Activated naive CD4-positive, alpha-beta T cell treated with anti-CD3 and anti-CD28 coated beads for 36 hours (primary cell): ENCODE results near the gene NECTIN3. TPM values are rescaled to one million over a fixed set of nuclear protein-coding genes. Genes with fewer than 3 reads are reported as not detected.
A peak's percentile ranks its signal among the peaks of the same experiment; 100 is the strongest.

Experiments used
- CTCF ChIA-PET: fragments of 350-600 bp; sonication (Branson Sonifier 250); formaldehyde crosslinking; loops from one replicate; lab custom pipeline; 2021; ENCODE audit warnings: antibody characterized with exemption; lab: Charles Lee
- DNase-seq: peaks from one replicate; pipeline ENCODE4 v3.0.0-alpha.2; 2020
- H3K27ac Mint-ChIP-seq: one replicate; pipeline ENCODE4 v1.8.0; 2021; ENCODE audit warnings: mild to moderate bottlenecking, mixed read lengths
- H3K27me3 Mint-ChIP-seq: one replicate; pipeline ENCODE4 v1.8.0; 2021; ENCODE audit warnings: low read depth, mixed read lengths
- H3K36me3 Mint-ChIP-seq: one replicate; pipeline ENCODE4 v1.8.0; 2021; ENCODE audit warnings: low read depth, mixed read lengths
- H3K4me1 Mint-ChIP-seq: one replicate; pipeline ENCODE4 v1.8.0; 2021; ENCODE audit warnings: low read depth, mixed read lengths
- H3K4me3 Mint-ChIP-seq: one replicate; pipeline ENCODE4 v1.8.0; 2021; ENCODE audit warnings: mild to moderate bottlenecking, moderate library complexity, mixed read lengths
- H3K9me3 Mint-ChIP-seq: one replicate; pipeline ENCODE4 v1.8.0; 2021; ENCODE audit warnings: mixed read lengths
- intact Hi-C: fragments of 100-400 bp; cut with micrococcal nuclease; formaldehyde crosslinking; loops from one replicate; pipeline ENCODE4 v1.15.1; 2023
- total RNA-seq, 2 experiments: library from RNA; stranded (reverse); gene quantifications; one replicate each; pipeline ENCODE4 v1.2.3, GENCODE V29; 2021

The NECTIN3 gene, protein sequence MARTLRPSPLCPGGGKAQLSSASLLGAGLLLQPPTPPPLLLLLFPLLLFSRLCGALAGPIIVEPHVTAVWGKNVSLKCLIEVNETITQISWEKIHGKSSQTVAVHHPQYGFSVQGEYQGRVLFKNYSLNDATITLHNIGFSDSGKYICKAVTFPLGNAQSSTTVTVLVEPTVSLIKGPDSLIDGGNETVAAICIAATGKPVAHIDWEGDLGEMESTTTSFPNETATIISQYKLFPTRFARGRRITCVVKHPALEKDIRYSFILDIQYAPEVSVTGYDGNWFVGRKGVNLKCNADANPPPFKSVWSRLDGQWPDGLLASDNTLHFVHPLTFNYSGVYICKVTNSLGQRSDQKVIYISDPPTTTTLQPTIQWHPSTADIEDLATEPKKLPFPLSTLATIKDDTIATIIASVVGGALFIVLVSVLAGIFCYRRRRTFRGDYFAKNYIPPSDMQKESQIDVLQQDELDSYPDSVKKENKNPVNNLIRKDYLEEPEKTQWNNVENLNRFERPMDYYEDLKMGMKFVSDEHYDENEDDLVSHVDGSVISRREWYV
- 1 to 10 TPM; 3.0 to 3.5 TPM for total RNA-seq

GRCh38 chr3:111071257-111072030 lies at the start of gene NECTIN3:
TSS of gene NECTIN3 (plus strand) at chr3:111071816. CDS start at chr3:111072018, 202 bp downstream.
- peak within 1 kb of the TSS; percentile 27 for H3K27ac Mint-ChIP-seq
- no peaks in the 10 kb centered on the region for H3K36me3 Mint-ChIP-seq
- no peaks in the 10 kb centered on the region for H3K9me3 Mint-ChIP-seq
- CTCF ChIA-PET = interaction anchor here (0.7 kb wide), 1 partner anchor 271 kb away, joined by 3 read pairs; no protein-coding TSS in a partner anchor
- DNase-seq = peak; percentile 91
- peaks cover 40% of the 10 kb centered on the region for H3K27me3 Mint-ChIP-seq
- peak within 1 kb of the TSS; percentile 85 for H3K4me3 Mint-ChIP-seq
- peaks cover 24% of the 10 kb centered on the region for H3K4me1 Mint-ChIP-seq
- intact Hi-C loops = loop anchor here (2.0 to 10.0 kb wide), 9 partner anchors 186 to 1797 kb away; partner anchors contain the start of genes ABHD10 and CD96

DNA sequence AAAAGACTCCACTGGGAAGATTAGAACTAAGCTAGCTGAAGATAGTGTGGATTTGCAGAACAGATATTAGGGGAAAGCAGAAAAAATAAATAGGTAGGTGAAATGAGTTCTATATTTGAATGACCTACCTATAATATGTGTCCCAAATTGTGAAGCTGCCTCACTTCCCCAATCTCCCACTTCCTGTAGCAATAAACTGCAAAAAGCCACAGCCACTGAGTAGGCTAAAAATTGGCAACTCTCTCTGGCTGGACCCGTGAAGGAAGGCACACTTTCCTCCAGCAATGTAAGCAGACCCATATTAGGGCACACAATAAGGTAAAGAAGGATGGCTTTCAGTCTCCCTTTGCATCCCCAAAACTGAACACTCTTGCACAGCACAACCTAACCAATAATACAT lies 43.7 kb upstream of the NECTIN3 start:
- no peaks in the 10 kb centered on the region for H3K9me3 Mint-ChIP-seq

GRCh38 chr3:111031538-111031937 lies 40.1 kb upstream of the NECTIN3 start:
- no peak overlapping the region for H3K4me3 Mint-ChIP-seq
- intact Hi-C loops = no loop called here
- H3K9me3 Mint-ChIP-seq = peaks cover 6% of the 10 kb centered on the region
- DNase-seq = no peak
- no peaks in the 10 kb centered on the region for H3K4me1 Mint-ChIP-seq
- no peak overlapping the region for H3K27ac Mint-ChIP-seq
- CTCF ChIA-PET = interaction anchor here (0.9 kb wide), 1 partner anchor 11 kb away, joined by 3 read pairs; no protein-coding TSS in a partner anchor
- H3K36me3 Mint-ChIP-seq = peaks cover 2% of the 10 kb centered on the region
- H3K27me3 Mint-ChIP-seq = peaks cover 7% of the 10 kb centered on the region

More for the DNA sequence above, 43.7 kb upstream of the NECTIN3 start:
- CTCF ChIA-PET = no interaction called here
- Mint-ChIP-seq H3K4me1 (no peaks in the 10 kb centered on the region), H3K27ac (no peak overlapping the region), H3K36me3 (no peaks in the 10 kb centered on the region), H3K4me3 (no peak overlapping the region), H3K27me3 (peaks cover 7% of the 10 kb centered on the region)
- intact Hi-C loops = no loop called here
- no peak for DNase-seq

GRCh38 chr3:111032677-111033076 lies 38.9 kb upstream of the NECTIN3 start:
- Mint-ChIP-seq H3K27me3 (peaks cover under 1% of the 10 kb centered on the region), H3K27ac (no peak overlapping the region), H3K9me3 (peaks cover 14% of the 10 kb centered on the region), H3K4me3 (no peak overlapping the region), H3K36me3 (peaks cover 3% of the 10 kb centered on the region), H3K4me1 (no peaks in the 10 kb centered on the region)
- CTCF ChIA-PET = no interaction called here
- no peak for DNase-seq
- intact Hi-C loops = no loop called here

DNA sequence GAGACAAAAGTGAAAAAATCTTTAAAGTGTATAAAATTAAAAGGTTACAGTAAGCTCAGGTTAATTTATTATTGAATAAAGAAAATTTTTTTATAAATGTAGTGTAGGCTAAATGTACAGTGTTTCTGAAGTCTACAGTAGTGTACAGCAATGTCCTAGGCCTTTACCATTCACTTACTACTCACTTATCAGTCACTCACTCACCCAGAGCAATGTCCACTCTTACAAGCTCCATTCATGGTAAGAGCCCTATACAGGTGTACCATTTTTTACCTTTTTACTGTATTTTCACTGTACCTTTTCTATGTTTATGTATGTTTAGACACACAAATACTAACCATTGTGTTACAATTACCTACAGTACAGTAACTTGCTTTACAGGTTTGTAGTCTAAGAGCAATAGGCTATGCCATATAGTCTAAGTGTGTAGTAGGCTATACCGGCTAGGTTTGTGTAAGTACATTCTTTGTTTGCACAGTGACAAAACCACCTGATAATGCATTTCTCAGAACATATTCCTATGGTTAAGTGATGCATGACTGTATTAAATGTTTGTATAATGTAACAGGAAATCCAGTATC lies 38.1 kb upstream of the NECTIN3 start:
- H3K27ac Mint-ChIP-seq = no peak overlapping the region
- H3K4me3 Mint-ChIP-seq = no peak overlapping the region
- H3K27me3 Mint-ChIP-seq = no peaks in the 10 kb centered on the region

DNA sequence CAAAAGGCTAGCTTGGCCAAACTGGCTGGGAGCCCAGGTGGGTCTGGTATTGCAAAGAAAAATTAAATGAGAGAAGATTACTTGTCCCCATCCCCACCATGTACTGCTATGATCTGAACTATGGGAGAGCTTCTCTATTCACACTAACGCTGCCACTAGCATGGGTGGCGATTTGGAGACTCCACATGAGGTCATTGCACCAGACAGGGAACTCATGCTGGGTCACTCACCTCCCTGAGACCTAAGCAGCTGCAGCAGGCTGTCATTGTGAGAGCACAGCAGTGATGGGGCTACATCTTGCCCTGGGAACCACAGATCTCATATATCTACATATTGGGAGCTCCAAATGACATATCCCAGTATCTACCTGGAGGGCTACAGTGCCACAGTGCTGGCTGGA lies 36.3 kb upstream of the NECTIN3 start:
- peaks cover 17% of the 10 kb centered on the region for H3K9me3 Mint-ChIP-seq
- no peak for DNase-seq
- no peaks in the 10 kb centered on the region for H3K27me3 Mint-ChIP-seq
- no peak overlapping the region for H3K27ac Mint-ChIP-seq
- peaks cover 3% of the 10 kb centered on the region for H3K36me3 Mint-ChIP-seq
- CTCF ChIA-PET = no interaction called here
- intact Hi-C loops = no loop called here
- no peaks in the 10 kb centered on the region for H3K4me1 Mint-ChIP-seq
- H3K4me3 Mint-ChIP-seq = no peak overlapping the region

More for the DNA sequence above, 38.1 kb upstream of the NECTIN3 start:
- no peak for DNase-seq
- intact Hi-C loops = no loop called here
- CTCF ChIA-PET = no interaction called here
- H3K9me3 Mint-ChIP-seq = peaks cover 17% of the 10 kb centered on the region
- H3K4me1 Mint-ChIP-seq = no peaks in the 10 kb centered on the region
- H3K36me3 Mint-ChIP-seq = peaks cover 3% of the 10 kb centered on the region

- peaks cover 17% of the 10 kb centered on the region for H3K9me3 Mint-ChIP-seq
- peaks cover 3% of the 10 kb centered on the region for H3K36me3 Mint-ChIP-seq
- H3K4me1 Mint-ChIP-seq = no peaks in the 10 kb centered on the region
- H3K27ac Mint-ChIP-seq = no peak overlapping the region
- no peaks in the 10 kb centered on the region for H3K27me3 Mint-ChIP-seq
- no peak for DNase-seq
- intact Hi-C loops = no loop called here
- CTCF ChIA-PET = no interaction called here
- no peak overlapping the region for H3K4me3 Mint-ChIP-seq
Observed at GRCh38 chr3:111035902-111036301, 35.7 kb upstream of the NECTIN3 start.

- CTCF ChIA-PET = no interaction called here
- intact Hi-C loops = no loop called here
- no peaks in the 10 kb centered on the region for H3K27me3 Mint-ChIP-seq
- H3K4me1 Mint-ChIP-seq = no peaks in the 10 kb centered on the region
- DNase-seq = no peak
- no peak overlapping the region for H3K4me3 Mint-ChIP-seq
- peaks cover 19% of the 10 kb centered on the region for H3K9me3 Mint-ChIP-seq
- peaks cover 3% of the 10 kb centered on the region for H3K36me3 Mint-ChIP-seq
- H3K27ac Mint-ChIP-seq = no peak overlapping the region
Observed at GRCh38 chr3:111040959-111041358, 30.7 kb upstream of the NECTIN3 start.

DNA sequence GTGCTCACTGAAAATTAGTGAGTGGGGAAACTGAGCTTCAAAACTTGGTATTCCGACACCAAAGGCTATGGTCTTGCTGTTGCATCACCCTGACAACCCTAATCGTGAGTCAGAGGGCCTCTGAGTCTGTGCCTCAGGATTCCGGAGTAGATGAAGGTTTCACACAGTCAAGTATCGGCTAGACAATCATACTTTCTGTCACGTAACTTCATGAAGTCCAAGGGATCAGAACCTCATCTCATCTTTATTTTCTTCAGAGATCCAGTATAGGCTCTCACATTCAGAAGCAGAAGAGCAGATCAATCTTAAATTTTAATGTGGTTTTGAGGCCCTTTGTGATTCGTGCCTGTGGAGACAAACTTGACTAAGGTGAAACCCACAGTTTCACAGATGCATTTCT lies 26.1 kb upstream of the NECTIN3 start:
- H3K9me3 Mint-ChIP-seq = peaks cover 2% of the 10 kb centered on the region
- CTCF ChIA-PET = no interaction called here
- no peaks in the 10 kb centered on the region for H3K36me3 Mint-ChIP-seq
- H3K27me3 Mint-ChIP-seq = no peaks in the 10 kb centered on the region
- no peak overlapping the region for H3K27ac Mint-ChIP-seq
- no peak for DNase-seq
- intact Hi-C loops = no loop called here
- H3K4me3 Mint-ChIP-seq = no peak overlapping the region
- H3K4me1 Mint-ChIP-seq = peaks cover 6% of the 10 kb centered on the region

GRCh38 chr3:111047042-111047441 lies 24.6 kb upstream of the NECTIN3 start:
- CTCF ChIA-PET = no interaction called here
- H3K4me1 Mint-ChIP-seq = peaks cover 6% of the 10 kb centered on the region
- peaks cover 5% of the 10 kb centered on the region for H3K27me3 Mint-ChIP-seq
- H3K27ac Mint-ChIP-seq = no peak overlapping the region
- intact Hi-C loops = no loop called here
- no peak for DNase-seq
- H3K9me3 Mint-ChIP-seq = no peaks in the 10 kb centered on the region
- no peak overlapping the region for H3K4me3 Mint-ChIP-seq
- H3K36me3 Mint-ChIP-seq = no peaks in the 10 kb centered on the region

GRCh38 chr3:111047812-111048435 lies 23.7 kb upstream of the NECTIN3 start:
- intact Hi-C loops = no loop called here
- Mint-ChIP-seq H3K27me3 (peaks cover 5% of the 10 kb centered on the region), H3K4me1 (peaks cover 6% of the 10 kb centered on the region), H3K27ac (no peak overlapping the region), H3K9me3 (no peaks in the 10 kb centered on the region), H3K36me3 (no peaks in the 10 kb centered on the region), H3K4me3 (no peak overlapping the region)
- CTCF ChIA-PET = interaction anchor here (0.6 kb wide), 1 partner anchor 209 kb away, joined by 5 read pairs; no protein-coding TSS in a partner anchor
- DNase-seq = no peak

GRCh38 chr3:111051354-111051753 lies 20.3 kb upstream of the NECTIN3 start:
- no peak for DNase-seq
- Mint-ChIP-seq H3K27ac (no peak overlapping the region), H3K4me3 (no peak overlapping the region), H3K4me1 (peaks cover 6% of the 10 kb centered on the region), H3K36me3 (no peaks in the 10 kb centered on the region), H3K27me3 (peaks cover 5% of the 10 kb centered on the region), H3K9me3 (no peaks in the 10 kb centered on the region)
- intact Hi-C loops = no loop called here
- CTCF ChIA-PET = no interaction called here
